ENCODE results near the gene MNAT1.
"Not testable (repeated sequence)": the region's sequence is repeated elsewhere in the genome, so short reads cannot be mapped to it uniquely, and the experiment has no call there.

Gene MNAT1

GRCh38 chr14:60760644-60761364, 26.2 kb downstream of the MNAT1 start:
- H3K4me1 Mint-ChIP-seq (ENCODE audit: low read depth) = peaks cover 31% of the 10 kb centered on the region
- no peak overlapping the region for H3K27ac Mint-ChIP-seq
- peaks cover 2% of the 10 kb centered on the region for H3K27me3 Mint-ChIP-seq
- H3K4me3 Mint-ChIP-seq = no peak overlapping the region
- no peaks in the 10 kb centered on the region for H3K9me3 Mint-ChIP-seq (ENCODE audit: low read depth)
- peaks cover 9% of the 10 kb centered on the region for H3K36me3 Mint-ChIP-seq

- H3K27ac Mint-ChIP-seq = no peak overlapping the region
- no peaks in the 10 kb centered on the region for H3K9me3 Mint-ChIP-seq (ENCODE audit: low read depth)
- no peak overlapping the region for H3K4me3 Mint-ChIP-seq
- peaks cover 5% of the 10 kb centered on the region for H3K36me3 Mint-ChIP-seq
- peaks cover 11% of the 10 kb centered on the region for H3K4me1 Mint-ChIP-seq (ENCODE audit: low read depth)
- H3K27me3 Mint-ChIP-seq = no peaks in the 10 kb centered on the region
Observed at GRCh38 chr14:60768602-60769001, 34.0 kb downstream of the MNAT1 start.

- Mint-ChIP-seq H3K27ac (no peak overlapping the region), H3K27me3 (no peaks in the 10 kb centered on the region), H3K36me3 (peaks cover 3% of the 10 kb centered on the region), H3K4me1 (ENCODE audit: low read depth) (peaks cover 11% of the 10 kb centered on the region), H3K4me3 (no peak overlapping the region), H3K9me3 (ENCODE audit: low read depth) (no peaks in the 10 kb centered on the region)
Observed at GRCh38 chr14:60771117-60771516, 36.6 kb downstream of the MNAT1 start.

GRCh38 chr14:60773558-60773957, 39.0 kb downstream of the MNAT1 start:
- peaks cover 10% of the 10 kb centered on the region for H3K4me1 Mint-ChIP-seq (ENCODE audit: low read depth)
- no peaks in the 10 kb centered on the region for H3K36me3 Mint-ChIP-seq
- H3K4me3 Mint-ChIP-seq = no peak overlapping the region
- no peaks in the 10 kb centered on the region for H3K9me3 Mint-ChIP-seq (ENCODE audit: low read depth)
- no peak overlapping the region for H3K27ac Mint-ChIP-seq
- H3K27me3 Mint-ChIP-seq = no peaks in the 10 kb centered on the region

GRCh38 chr14:60775296-60775695, 40.7 kb downstream of the MNAT1 start:
- H3K36me3 Mint-ChIP-seq = peaks cover 4% of the 10 kb centered on the region
- peaks cover 18% of the 10 kb centered on the region for H3K4me1 Mint-ChIP-seq (ENCODE audit: low read depth)
- no peaks in the 10 kb centered on the region for H3K27me3 Mint-ChIP-seq
- H3K4me3 Mint-ChIP-seq = no peak overlapping the region
- no peaks in the 10 kb centered on the region for H3K9me3 Mint-ChIP-seq (ENCODE audit: low read depth)
- H3K27ac Mint-ChIP-seq = no peak overlapping the region

- Mint-ChIP-seq H3K27ac (no peak overlapping the region), H3K4me1 (ENCODE audit: low read depth) (peaks cover 20% of the 10 kb centered on the region), H3K4me3 (no peak overlapping the region), H3K27me3 (no peaks in the 10 kb centered on the region), H3K9me3 (ENCODE audit: low read depth) (no peaks in the 10 kb centered on the region), H3K36me3 (peaks cover 4% of the 10 kb centered on the region)
Observed at GRCh38 chr14:60777856-60778578, 43.5 kb downstream of the MNAT1 start.

GRCh38 chr14:60779745-60780514, 45.4 kb downstream of the MNAT1 start:
- H3K27me3 Mint-ChIP-seq; H3K9me3 Mint-ChIP-seq (ENCODE audit: low read depth); H3K4me3 Mint-ChIP-seq; H3K36me3 Mint-ChIP-seq; H3K27ac Mint-ChIP-seq: not testable (repeated sequence)
- H3K4me1 Mint-ChIP-seq (ENCODE audit: low read depth) = peaks cover 18% of the 10 kb centered on the region

- H3K27ac Mint-ChIP-seq; H3K36me3 Mint-ChIP-seq; H3K4me3 Mint-ChIP-seq; H3K9me3 Mint-ChIP-seq (ENCODE audit: low read depth); H3K27me3 Mint-ChIP-seq: not testable (repeated sequence)
- H3K4me1 Mint-ChIP-seq (ENCODE audit: low read depth) = peaks cover 18% of the 10 kb centered on the region
Observed at GRCh38 chr14:60780558-60780957, 46.0 kb downstream of the MNAT1 start.

- Mint-ChIP-seq H3K27ac (no peak overlapping the region), H3K36me3 (peaks cover 10% of the 10 kb centered on the region), H3K9me3 (ENCODE audit: low read depth) (no peaks in the 10 kb centered on the region), H3K4me3 (no peak overlapping the region), H3K27me3 (no peaks in the 10 kb centered on the region), H3K4me1 (ENCODE audit: low read depth) (peaks cover 4% of the 10 kb centered on the region)
Observed at GRCh38 chr14:60786905-60787304, 52.3 kb downstream of the MNAT1 start.

- H3K9me3 Mint-ChIP-seq (ENCODE audit: low read depth) = no peaks in the 10 kb centered on the region
- H3K4me3 Mint-ChIP-seq = no peak overlapping the region
- H3K36me3 Mint-ChIP-seq = peaks cover 16% of the 10 kb centered on the region
- H3K27me3 Mint-ChIP-seq = no peaks in the 10 kb centered on the region
- peaks cover 3% of the 10 kb centered on the region for H3K4me1 Mint-ChIP-seq (ENCODE audit: low read depth)
- no peak overlapping the region for H3K27ac Mint-ChIP-seq
Observed at GRCh38 chr14:60789656-60790055, 55.1 kb downstream of the MNAT1 start.

- no peak overlapping the region for H3K27ac Mint-ChIP-seq
- peaks cover 3% of the 10 kb centered on the region for H3K4me1 Mint-ChIP-seq (ENCODE audit: low read depth)
- H3K36me3 Mint-ChIP-seq = peaks cover 19% of the 10 kb centered on the region
- no peaks in the 10 kb centered on the region for H3K27me3 Mint-ChIP-seq
- no peaks in the 10 kb centered on the region for H3K9me3 Mint-ChIP-seq (ENCODE audit: low read depth)
- H3K4me3 Mint-ChIP-seq = no peak overlapping the region
Observed at GRCh38 chr14:60790850-60791249, 56.3 kb downstream of the MNAT1 start.

- Mint-ChIP-seq H3K4me1 (ENCODE audit: low read depth) (no peaks in the 10 kb centered on the region), H3K9me3 (ENCODE audit: low read depth) (no peaks in the 10 kb centered on the region), H3K36me3 (peaks cover 34% of the 10 kb centered on the region), H3K4me3 (no peak overlapping the region), H3K27me3 (no peaks in the 10 kb centered on the region), H3K27ac (no peak overlapping the region)
Observed at GRCh38 chr14:60796434-60796833, 61.9 kb downstream of the MNAT1 start.

GRCh38 chr14:60800409-60800808, 65.8 kb downstream of the MNAT1 start:
- Mint-ChIP-seq H3K27me3 (no peaks in the 10 kb centered on the region), H3K9me3 (ENCODE audit: low read depth) (no peaks in the 10 kb centered on the region), H3K4me1 (ENCODE audit: low read depth) (no peaks in the 10 kb centered on the region), H3K36me3 (peaks cover 36% of the 10 kb centered on the region), H3K27ac (no peak overlapping the region), H3K4me3 (no peak overlapping the region)

- no peaks in the 10 kb centered on the region for H3K9me3 Mint-ChIP-seq (ENCODE audit: low read depth)
- H3K4me1 Mint-ChIP-seq (ENCODE audit: low read depth) = peaks cover 2% of the 10 kb centered on the region
- H3K4me3 Mint-ChIP-seq = no peak overlapping the region
- no peaks in the 10 kb centered on the region for H3K27me3 Mint-ChIP-seq
- H3K27ac Mint-ChIP-seq = no peak overlapping the region
- peaks cover 25% of the 10 kb centered on the region for H3K36me3 Mint-ChIP-seq
Observed at GRCh38 chr14:60803871-60804270, 69.3 kb downstream of the MNAT1 start.

GRCh38 chr14:60805841-60806430, 71.4 kb downstream of the MNAT1 start:
- peaks cover 17% of the 10 kb centered on the region for H3K36me3 Mint-ChIP-seq
- H3K27me3 Mint-ChIP-seq = no peaks in the 10 kb centered on the region
- no peak overlapping the region for H3K27ac Mint-ChIP-seq
- H3K4me3 Mint-ChIP-seq = no peak overlapping the region
- H3K4me1 Mint-ChIP-seq (ENCODE audit: low read depth) = peaks cover 2% of the 10 kb centered on the region
- no peaks in the 10 kb centered on the region for H3K9me3 Mint-ChIP-seq (ENCODE audit: low read depth)
